Stimulated activated CD4-positive, alpha-beta T cell treated with anti-CD3 and anti-CD28 coated beads, Interleukin-1b, Interleukin-23, amount 100 ng/mL, for 1 hour (primary cell): Measurements from ENCODE around the gene NOL4L.

Experiments used
- DNase-seq, 2 donors: peaks; one replicate each; pipeline ENCODE4 v3.0.0-alpha.2; 2020; ENCODE audit warnings: low read depth in 2 of 2

The NOL4L gene

DNA sequence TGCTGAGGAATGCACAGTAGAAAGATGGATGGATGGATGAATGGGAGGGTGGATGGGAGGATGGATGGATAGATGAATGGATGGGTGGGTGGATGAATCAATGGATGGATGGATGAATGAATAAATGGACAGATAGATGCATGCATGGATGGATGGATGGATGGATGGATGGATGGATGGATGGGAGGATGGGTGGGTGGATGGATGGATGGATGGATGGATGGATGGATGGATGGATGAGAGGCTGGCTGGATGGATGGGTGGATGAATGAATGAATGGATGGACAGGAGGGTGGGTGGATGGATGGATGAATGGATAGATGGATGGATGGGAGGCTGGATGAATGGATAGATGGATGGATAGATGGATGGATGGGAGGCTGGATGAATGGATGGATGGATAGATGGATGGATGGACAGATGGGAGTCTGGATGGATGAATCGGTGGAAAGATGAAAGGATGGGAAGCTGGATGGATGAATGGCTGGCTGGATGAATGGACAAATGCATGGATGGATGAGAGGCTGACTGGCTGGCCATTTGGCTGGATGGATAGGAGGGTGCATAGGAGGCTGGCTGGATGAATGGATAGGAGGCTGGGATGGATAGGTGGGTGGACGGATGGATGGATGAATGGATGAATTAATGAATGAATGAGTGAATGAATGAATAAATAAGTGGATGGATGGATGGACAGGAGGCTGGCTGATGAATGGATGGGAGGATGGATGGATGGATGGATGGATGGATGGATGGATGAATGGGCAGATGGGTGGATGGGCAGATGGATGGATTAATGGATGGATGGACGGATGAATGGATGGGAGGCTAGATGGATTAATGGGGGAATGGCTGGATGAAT is 28.3 kb upstream of the NOL4L start:
- no peak for DNase-seq

DNA sequence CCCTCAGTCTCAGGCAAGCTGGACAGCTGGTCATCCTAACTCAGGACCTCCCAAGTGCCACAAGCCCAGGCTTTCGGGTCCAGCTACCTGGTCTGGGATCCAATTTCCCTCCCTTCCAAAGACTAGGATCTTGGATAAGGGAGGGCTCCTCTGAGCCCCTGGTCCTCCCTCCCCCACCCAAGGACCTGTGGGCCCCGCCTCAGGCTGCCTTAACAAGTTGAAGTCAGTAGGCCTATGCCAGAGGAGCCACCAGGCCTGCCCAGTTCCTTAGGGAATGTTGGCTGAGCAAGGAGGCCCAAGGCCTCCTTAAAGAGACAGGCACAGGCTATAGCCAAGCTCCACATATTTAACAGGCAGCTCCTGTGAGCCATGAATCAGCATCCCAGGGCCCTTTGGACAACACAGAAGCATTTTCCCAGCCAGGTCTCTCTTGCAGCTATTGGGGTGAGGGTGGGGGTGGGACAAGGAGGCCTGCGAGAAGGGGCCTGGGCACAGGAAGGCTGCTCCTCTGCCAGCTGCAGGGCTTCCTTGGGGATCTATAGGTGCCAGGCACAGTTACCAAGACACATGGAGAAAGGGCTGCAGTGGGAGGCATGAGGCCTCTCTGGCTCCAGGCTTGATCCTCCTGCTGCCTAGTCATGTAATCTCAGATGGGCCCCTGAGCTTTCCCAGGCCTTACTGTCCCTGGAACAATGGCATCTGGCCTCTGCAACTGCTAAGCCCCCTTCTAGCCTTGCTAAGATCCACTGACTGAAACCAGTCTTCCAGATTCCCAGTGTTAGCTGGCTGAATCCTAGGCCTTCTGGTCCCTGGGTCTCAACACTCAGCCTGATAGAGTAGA is 27.4 kb upstream of the NOL4L start:
- no peak for DNase-seq

DNA sequence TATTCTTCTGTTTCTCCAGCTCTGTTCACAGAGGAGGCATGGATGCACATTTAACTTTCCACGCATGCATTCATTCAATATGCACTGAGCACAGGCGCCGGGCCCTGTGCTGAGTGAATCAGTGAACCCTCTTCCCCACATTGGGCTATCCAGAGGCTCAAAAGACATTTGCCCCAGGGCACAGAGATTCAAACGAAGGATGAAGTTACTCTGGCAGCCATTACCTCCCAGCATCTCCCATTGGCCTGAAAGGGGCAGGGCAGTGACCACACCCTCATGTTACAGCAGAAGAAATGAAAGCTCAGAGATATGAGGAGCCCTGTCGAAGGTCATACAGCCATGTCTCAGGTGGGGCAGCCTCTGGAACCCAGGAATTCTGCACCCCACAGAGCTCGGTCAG is 26.7 kb upstream of the NOL4L start:
- no peak for DNase-seq

DNA sequence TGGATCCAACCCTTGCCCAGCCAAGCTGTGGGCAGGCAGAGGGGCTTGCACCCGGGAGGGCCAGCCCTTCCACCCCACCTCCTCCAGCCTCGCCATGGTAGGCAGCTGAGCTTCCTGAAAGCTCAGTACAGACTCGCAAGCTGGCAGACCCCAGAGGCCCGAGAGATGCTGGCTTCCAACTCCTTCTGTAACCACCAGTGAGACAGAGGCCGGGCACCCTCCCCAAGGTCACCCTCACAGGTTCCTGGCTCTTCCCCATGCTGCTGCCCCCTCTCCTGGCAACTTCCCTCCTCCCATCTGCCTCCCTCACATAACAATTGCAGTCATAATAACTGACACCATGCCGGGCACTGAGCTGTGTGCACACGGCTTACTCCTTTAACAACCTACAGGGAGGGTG is 26.2 kb upstream of the NOL4L start:
- DNase-seq = no peak

DNA sequence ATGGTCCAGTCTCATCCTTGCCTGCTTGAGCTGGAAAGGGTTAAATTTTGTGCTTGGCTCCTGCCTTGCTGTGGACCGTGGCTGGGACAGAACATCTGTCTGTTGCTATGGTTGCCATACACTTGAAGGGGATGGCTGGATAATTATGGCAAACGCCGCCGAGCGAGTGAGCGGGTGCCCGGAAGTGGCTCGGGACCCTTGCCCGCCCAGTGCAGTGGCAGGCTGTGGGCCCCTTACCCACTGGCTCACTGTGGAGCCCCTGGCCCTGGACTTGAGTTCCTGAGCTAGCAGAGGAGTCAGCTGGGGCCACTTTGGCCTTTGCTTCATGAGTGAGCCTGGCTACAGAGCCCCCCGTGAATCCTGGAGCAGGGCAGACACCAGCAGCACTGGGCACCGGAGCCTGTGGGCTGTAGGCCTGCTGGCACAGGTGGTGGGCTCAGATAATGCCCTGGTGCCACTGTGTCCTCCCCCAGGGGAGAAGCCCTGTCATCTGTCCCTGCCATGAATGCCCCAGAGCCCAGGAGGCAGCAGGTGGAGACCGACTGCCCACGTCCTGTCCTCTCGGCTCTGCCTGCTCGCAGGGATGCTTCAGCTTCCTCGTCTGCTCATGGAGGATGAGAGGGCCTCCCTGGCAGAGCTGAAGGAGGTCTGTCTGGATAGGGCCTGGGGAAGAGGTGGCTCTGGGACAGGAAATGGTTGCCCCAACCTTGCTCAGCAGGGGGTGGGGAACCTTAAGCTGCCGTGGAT is 25.5 kb upstream of the NOL4L start:
- no peak for DNase-seq

DNA sequence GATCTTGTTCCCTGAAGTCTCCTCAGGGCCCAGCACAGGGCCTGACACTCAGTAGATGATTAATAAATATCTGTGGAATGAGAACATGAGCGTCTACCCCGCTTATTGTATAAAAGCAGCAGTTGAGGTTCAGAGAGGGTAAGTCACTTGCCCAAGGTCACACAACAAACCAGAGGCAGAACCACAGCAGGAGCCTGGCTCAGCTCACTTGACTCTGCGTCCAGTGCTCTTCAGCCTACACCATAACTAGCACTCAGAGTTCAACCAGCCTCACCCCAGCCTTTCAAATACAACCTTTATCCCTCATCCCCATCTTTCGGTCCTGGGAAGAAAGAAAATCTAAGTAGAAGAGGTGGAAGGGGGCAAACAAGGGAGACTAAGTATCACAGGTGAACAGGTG is 24.9 kb upstream of the NOL4L start:
- no peak for DNase-seq

DNA sequence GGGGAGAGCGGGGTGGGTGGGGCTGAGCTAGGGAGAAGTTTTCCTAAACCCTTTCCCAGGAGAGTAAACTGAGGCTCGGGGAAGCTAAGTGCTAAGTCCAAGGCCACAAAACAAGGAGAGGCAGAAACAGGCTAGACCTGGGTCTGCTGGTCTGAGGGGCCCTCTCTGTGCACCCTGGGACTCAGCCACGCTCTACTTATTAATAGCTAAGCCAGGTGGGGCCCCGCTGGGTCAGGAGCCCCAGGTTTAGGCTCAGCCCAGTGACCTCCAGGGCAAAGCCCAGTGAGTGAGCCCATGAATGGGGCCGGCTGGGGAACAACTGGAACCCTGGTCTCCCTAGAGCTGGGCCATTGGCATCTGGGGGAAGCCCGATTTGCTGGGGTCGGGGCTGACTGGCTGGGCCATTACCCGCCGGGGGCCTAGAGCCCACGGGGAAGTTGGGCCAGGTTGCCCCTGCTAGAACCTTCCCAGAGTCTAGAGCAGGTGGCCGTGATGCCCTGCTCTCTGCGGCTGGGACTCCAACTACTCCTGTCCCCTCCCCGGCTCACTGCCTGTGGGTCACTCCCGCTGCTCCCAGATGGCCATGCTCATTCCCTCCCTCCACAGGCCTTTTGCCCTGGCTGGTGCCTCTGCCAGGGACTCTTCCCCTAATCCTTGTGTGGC is 24.1 kb upstream of the NOL4L start:
- no peak for DNase-seq

DNA sequence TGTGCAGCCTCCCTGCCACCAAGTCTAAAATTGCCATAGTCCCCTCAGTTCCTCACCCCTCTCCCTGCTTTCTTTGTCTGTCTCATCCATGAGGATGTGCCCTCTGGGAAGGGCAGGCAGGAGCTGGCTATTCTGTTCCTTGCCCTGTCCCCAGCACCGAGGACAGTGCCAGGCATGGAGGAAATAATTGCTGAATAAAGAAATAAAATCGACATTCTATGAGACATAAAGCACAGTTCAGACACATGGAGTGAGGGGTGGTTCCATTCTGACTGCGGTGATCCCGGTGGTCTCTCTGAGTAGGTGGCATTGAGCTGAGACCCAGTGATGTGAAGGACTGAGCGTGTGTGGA is 23.5 kb upstream of the NOL4L start:
- DNase-seq = no peak

DNA sequence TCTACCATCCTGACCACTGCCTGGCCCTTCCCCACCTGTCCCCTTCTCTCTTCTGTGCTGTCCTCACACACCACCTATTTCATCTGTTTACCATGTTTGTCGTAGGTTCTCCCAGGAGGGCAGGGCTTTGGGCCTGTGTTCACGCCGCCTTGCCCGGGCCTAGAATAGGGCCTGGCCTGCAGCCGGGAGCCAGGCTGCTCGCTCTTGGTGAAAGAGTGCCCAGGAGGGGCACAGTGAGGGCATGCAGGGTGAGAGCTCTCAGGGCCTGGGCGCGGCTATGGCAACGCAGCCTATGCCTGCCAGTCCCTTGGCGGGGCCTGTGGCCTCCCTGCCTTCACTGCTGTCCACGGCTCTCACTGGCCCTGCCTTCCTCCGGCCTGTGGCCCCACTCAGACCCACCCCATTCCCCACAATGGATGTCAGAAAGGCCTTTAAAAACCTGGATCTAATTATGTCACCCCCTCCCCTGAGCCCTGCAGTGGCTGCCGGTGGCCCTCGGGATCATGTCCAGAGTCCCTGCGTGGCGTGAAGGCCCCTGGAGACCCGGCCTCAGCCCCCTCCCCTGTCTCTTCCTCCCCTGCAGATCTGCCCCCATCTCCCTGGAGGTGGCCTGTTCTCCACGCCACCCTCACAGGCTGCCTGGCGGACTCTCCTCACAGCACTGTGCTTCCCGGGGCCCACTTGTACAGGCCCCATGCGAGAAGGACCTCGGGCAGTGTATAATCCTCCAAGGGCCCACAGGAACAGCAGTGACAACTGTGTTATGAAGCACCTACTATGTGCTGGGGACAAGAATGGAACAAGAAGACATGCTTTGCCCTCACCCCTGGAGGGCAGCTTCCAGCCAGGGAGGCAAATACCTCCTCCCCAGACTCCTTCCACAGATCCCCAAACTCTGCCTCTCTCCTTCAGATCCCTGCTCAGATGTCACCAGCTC is 22.9 kb upstream of the NOL4L start:
- DNase-seq = no peak

DNA sequence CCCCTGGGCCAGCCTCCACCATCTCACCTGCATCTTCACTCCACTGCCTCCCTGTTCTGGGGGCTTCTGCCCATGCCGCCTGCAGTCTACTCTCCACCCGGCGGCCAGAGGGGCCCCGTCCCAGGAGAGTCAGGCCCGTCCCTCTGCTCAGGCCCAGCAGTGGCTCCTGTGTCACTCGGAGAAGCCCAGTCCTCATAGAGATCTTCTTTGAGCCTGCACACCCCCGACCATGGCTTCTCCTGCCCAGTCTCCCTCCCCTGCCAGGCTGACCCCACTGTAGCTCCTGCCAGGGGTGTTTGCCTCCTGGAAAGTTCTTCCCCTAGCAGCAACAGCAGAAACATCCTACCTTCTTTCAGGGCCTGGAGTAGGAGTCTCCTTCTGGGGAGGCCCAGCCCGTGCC is 22.2 kb upstream of the NOL4L start:
- no peak for DNase-seq

DNA sequence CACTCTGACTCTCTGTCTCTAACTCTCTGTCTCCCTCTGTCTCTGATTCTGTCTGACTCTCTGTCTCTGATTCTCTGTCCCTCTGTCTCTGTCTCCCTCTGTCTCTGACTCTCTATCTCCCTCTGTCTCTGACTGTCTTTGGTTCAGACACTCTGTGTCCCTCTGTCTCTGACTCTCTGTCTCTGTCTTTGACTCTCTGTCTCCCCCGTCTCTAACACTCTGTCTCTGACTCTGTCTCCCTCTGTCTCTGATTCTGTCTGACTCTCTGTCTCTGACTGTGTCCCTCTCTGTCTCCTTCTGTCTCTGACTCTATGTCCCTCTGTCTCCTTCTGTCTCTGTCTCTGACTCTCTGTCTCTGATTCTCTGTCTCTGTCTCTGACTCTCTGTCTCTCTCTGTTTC is 21.7 kb upstream of the NOL4L start:
- no peak for DNase-seq

DNA sequence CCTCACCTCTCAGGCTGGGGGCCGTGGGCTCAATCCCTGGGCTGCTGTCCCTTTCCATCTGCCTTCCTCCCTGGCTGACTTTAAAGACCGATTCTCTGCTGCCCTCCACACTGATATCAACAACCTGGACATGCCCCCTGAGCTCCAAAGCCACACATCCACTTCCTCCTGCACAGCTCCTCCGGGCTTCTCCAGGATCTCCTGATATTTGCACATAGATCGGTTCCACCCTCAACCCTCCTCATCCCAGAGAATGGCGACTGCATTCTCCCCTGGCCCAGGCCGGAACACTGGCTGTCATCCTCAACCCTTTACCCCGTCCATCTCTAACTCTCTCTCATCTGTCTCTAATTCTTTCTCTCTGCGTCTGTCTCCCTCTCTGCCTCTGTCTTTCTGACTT is 21.0 kb upstream of the NOL4L start:
- DNase-seq = no peak

DNA sequence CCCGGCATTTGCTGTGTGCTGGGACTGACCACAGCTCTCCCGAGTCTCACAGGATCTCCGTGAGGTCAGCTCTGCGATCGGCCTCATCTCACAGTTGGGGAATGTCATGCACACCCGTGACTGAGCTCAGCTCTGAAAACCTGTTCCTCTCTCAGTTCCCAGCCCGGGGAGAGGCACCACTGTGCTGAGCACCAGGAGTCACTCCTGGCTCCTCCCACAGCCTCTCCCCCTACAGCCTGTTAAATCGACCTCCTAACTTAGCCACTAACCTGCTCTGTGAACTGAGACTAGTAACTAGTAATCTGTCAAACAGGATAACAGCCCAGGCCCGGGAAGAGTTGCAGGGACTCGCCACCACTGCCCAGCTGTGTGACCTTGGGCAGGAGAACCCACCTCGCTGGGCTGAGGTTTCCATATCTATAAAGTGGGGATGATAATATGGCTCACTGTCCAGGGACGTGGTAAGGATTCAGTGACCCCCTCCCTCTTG is 20.1 kb upstream of the NOL4L start:
- no peak for DNase-seq

DNA sequence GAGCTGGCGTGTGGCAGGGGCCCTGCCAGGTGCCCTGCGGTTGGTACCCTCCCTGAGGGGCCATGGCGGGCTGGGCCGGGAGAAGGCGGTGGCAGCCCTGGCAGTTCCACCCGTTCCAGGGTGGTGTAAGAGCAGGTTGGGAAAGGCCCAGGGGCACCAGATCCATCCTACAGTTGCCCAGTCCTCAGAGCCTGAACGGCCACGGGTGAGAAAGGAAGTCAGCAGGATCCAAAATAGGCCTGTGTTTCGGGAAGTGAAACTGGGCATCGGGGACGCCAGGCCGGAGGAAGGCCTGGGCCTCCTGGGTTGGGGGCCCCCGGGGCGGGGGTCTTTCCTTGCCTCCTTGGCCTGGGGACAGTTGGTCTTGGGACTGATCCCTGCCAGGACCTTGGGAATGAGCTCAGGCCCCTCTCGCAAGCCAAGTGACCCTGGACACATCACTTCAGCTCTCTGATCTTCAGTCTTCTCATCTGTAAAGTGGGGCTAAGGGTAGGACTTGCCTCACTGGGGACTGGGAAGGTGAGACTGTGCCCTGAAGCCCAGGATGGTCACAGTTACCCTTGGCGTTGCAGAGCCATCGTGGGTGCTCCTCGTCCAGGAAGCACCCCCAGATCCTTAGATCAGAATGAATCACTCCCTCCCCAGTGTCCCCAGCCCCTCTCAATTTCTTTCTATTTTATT is 18.1 kb upstream of the NOL4L start:
- DNase-seq = no peak

DNA sequence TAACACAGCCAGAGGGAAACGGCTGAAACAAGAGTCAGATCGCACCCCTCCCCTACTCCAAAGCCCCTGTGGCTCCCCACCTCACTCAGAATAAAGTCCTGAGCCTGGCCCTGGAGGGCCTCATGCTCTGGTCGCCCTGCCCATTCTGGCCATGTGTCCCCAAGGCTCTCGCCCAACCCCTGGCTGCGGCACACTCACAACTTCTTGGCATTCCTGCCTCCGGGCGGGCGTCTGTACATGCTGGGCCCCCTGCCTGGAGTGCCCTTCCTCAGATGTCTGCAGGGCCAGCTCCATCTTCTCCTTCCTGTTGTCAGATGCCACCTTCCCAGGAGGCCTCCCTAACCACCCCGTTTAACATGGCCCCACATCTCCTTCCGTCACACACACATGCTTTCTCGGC is 17.1 kb upstream of the NOL4L start:
- no peak for DNase-seq

DNA sequence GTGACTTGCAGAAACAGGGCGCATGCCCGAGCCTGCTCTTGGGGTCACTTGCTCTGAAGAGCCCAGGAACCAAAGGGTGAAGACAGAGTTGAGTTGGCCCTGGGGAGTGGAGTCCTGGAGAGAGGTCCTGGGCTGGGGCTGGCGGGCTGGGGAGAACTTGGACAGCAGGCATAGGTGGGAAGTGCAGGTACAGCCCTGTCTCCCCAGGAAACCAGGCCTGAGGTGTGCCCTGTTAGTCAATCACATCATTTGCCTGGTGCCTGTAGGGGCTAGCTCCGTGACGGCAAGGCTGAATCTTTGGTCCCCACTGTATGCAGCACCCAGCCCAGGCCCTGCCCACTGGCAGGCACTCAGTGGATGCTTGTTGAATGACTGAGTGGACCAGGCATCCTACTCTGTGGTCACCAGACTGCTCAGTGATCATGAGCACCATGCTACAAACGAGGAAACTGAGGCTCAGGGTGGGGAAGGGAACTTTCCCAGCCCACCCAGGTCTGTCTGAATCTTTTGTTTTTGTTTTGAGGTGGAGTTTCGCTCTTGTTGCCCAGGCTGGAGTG is 15.6 kb upstream of the NOL4L start:
- no peak for DNase-seq

DNA sequence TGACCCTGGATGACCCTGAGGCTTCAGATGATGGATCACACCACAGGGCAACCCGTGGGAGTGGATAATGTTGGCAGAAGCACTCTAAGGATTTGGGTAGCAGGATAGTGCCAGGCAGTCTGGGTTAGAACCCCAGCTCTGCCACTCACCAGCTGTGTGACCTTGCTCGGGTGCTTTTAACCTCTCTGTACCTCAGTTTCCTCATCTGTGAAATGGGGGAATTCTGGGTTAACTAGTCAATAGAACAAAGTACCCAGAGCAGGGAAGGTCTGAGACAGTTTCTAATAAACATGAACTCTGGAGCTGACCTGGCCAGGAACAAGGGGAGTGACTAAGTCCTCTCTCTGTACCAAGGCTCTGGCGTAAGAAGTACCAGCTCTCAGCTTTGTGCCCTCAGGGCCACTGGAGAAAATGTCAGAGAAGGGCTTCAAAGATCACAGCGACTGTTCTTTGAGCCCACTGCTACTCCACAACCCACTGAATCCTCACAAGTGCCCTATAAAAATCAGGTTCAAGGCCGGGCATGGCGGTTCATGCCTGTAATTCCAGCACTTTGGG is 14.7 kb upstream of the NOL4L start:
- no peak for DNase-seq

DNA sequence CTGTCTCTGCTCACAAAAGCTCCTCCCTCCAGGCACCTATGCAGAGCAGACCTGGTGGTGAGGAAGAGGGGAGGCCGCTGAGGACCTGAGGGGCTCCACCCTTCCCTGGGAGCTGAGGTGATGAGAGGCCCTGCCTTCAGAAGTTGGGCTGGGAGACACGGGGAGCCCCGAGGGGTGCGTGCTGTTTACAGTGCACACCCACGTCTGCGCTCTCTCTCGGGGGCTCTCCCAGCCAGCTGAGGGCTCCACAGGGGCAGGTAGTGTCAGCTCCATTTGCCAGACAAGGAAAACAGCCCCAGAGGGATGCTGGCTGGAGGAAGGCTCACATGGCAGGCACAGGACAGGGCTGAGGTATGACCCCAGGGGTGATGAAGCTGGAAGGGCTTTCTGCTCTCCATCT is 13.5 kb upstream of the NOL4L start:
- DNase-seq = no peak

DNA sequence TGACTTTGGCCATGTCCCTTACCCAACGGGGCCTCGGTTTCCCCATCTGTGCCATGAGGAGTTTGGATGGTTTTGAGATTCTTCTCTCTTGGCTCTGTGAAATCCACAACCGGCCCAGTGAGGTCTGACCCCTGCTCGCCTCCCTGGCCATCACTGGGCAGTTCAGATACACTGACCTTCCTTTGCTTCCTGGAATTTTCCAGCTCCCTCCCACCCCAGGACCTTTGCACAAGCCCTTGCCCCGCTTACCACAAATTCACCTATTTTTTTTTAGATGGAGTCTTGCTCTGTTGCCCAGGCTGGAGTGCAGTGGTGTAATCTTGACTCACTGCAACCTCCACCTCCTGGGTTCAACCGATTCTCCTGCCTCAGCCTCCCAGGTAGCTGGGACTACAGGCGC is 12.6 kb upstream of the NOL4L start:
- no peak for DNase-seq
